Neural cell (in vitro differentiated cells): ENCODE results near the gene GAB2.

ENCODE experiments used
- CTCF ChIP-seq: fragments of 450-650 bp; IDR thresholded peaks from 2 replicates; pipeline ENCODE4 v1.5.1; 2014; ENCODE audit warnings: antibody characterized with exemption, mild to moderate bottlenecking, moderate library complexity; ENCODE audit not compliant: poor library complexity, severe bottlenecking
- EP300 ChIP-seq: fragments of 450-650 bp; conservative IDR thresholded peaks from 2 replicates; pipeline ENCODE4 v1.6.1; 2014; ENCODE audit warnings: antibody characterized with exemption, mild to moderate bottlenecking, moderate library complexity; ENCODE audit not compliant: poor library complexity, severe bottlenecking
- EZH2 ChIP-seq: fragments of 200-600, 300-800 bp; shearing (Covaris generic), sonication (generic); IDR thresholded peaks from 2 replicates; pipeline ENCODE4 v1.6.1; 2014; ENCODE audit warnings: antibody characterized with exemption, low read length, borderline replicate concordance, mild to moderate bottlenecking; ENCODE audit not compliant: insufficient read depth, poor library complexity, severe bottlenecking
- POLR2AphosphoS5 ChIP-seq: IDR thresholded peaks from 2 replicates; pipeline ENCODE4 v1.6.1; 2012
- REST ChIP-seq: IDR thresholded peaks from 2 replicates; pipeline ENCODE4 v1.6.1; 2012; ENCODE audit warnings: borderline replicate concordance
- SMC3 ChIP-seq: fragments of 450-650 bp; conservative IDR thresholded peaks from 2 replicates; pipeline ENCODE4 v1.6.1; 2014; ENCODE audit warnings: antibody characterized with exemption, mild to moderate bottlenecking, moderate library complexity; ENCODE audit not compliant: poor library complexity

GRCh38 chr11:78304201-78304600, 113.4 kb downstream of the GAB2 start:
- TF ChIP-seq EZH2 (no peak), CTCF (no peak), EP300 (no peak), REST (no peak), POLR2AphosphoS5 (no peak), SMC3 (no peak)
